ENCODE results near the gene MYOM1. TPM values are rescaled to one million over a fixed set of nuclear protein-coding genes. Genes with fewer than 3 reads are reported as not detected.

MYOM1 gene
- total and polyA plus RNA-seq, 2 donors (not counting 3 experiments of a cell fraction or from before 2014, with no cell fraction given): 0.08 TPM; not detected in 1

GRCh38 chr18:3117493-3118192 is 102.1 kb downstream of the MYOM1 start:
- ChIA-PET POLR2A (no interaction called here), CTCF (interaction anchor here (1.5 to 5.9 kb wide), 4 partner anchors 11 to 55 kb away, joined by 4 to 33 read pairs (median 8); no protein-coding TSS in a partner anchor)
- Histone ChIP-seq H3K9ac (replicated peaks; ENCODE audit: extremely low read depth, insufficient read depth, low read length) (no peak overlapping the region), H3K79me2 (ENCODE audit: control insufficient read depth, insufficient read depth, low read length) (no peaks in the 10 kb centered on the region), H3K4me1 (ENCODE audit: control insufficient read depth, extremely low read depth, insufficient read depth, low read length) (no peaks in the 10 kb centered on the region), H3K27ac (ENCODE audit: insufficient read depth, low read depth, low read length) (no peak overlapping the region), H4K20me1 (replicated peaks; ENCODE audit: control insufficient read depth, extremely low read depth, insufficient read depth, low read length) (no peaks in the 10 kb centered on the region), H3K9me1 (replicated peaks; ENCODE audit: control insufficient read depth, extremely low read depth, insufficient read depth, low read length) (no peaks in the 10 kb centered on the region), H3K9me3 (replicated peaks; ENCODE audit: control insufficient read depth, insufficient read depth, low read length) (no peaks in the 10 kb centered on the region), H3K36me3 (ENCODE audit: control insufficient read depth in 2 of 2, extremely low read depth in 1 of 2, insufficient read depth in 2 of 2, low read length in 2 of 2) (no peaks in the 10 kb centered on the region), H3K4me2 (ENCODE audit: insufficient read depth, low read length) (no peak overlapping the region), H3K4me3 (replicated peaks in 1 of 3; ENCODE audit: insufficient read depth in 1 of 3, low read depth in 1 of 3, low read length in 3 of 3) (no peak overlapping the region), H2AFZ (ENCODE audit: low read depth, low read length) (no peak overlapping the region), H3K27me3 (ENCODE audit: control insufficient read depth in 2 of 2, insufficient read depth in 2 of 2, low read length in 2 of 2) (no peaks in the 10 kb centered on the region)
- no peak for TF ChIP-seq CTCF (IDR thresholded peaks at IDR 0.05; ENCODE audit: extremely low read depth in 1 of 2, insufficient read depth in 1 of 2, low read depth in 1 of 2, low read length in 2 of 2)
- no peak for TF ChIP-seq GATA2 (IDR thresholded peaks at IDR 0.05; ENCODE audit: insufficient read depth, insufficient read length, low read depth, low read length)
- TF ChIP-seq MYC (IDR thresholded peaks at IDR 0.05; ENCODE audit: low read depth, low read length): no peak
- TF ChIP-seq MAX (IDR thresholded peaks at IDR 0.05; ENCODE audit: insufficient read depth, insufficient read length): no peak
- TF ChIP-seq POLR2A (IDR thresholded peaks at IDR 0.05; ENCODE audit: low read depth, low read length): no peak
- TF ChIP-seq JUN (IDR thresholded peaks at IDR 0.05; ENCODE audit: borderline replicate concordance, insufficient read depth, insufficient read length, low read depth): no peak
- TF ChIP-seq POLR2AphosphoS5 (IDR thresholded peaks at IDR 0.05; ENCODE audit: insufficient read depth, low read depth, low read length): no peak
- no peak for TF ChIP-seq FOS (IDR thresholded peaks at IDR 0.05; ENCODE audit: borderline replicate concordance, insufficient read depth, low read length)
- no peak for TF ChIP-seq EZH2 (IDR thresholded peaks at IDR 0.05; ENCODE audit: borderline replicate concordance, low read depth, low read length, severe bottlenecking)
- no TSS peak for BruUV-seq (replicated peaks)
- FAIRE-seq: no peak
- intact Hi-C loops (cut with micrococcal nuclease) (no loop called here), dilution Hi-C loops (cut with MboI; ENCODE audit: extremely low pct_ligation_motif_present, low sequenced_read_pairs) (no loop called here)
- no peak for DNase-seq (ENCODE audit: low read depth, low spot score)
